Muscle of leg (tissue), 11 donors: ENCODE results near the gene SUN2. TPM values are rescaled to one million over a fixed set of nuclear protein-coding genes. Genes with fewer than 3 reads are reported as not detected.

ENCODE experiments used
- DNase-seq: peaks from one replicate; pipeline ENCODE4 v3.0.0; 2013
- H3K27ac ChIP-seq: one replicate; pipeline ENCODE4 v1.5.1; 2013; ENCODE audit warnings: mild to moderate bottlenecking, low read length, control low read depth
- H3K27me3 ChIP-seq: one replicate; pipeline ENCODE4 v1.6.1; 2013; ENCODE audit warnings: low read length; ENCODE audit not compliant: control insufficient read depth, insufficient read depth
- H3K36me3 ChIP-seq: one replicate; pipeline ENCODE4 v1.6.1; 2013; ENCODE audit warnings: low read length; ENCODE audit not compliant: control insufficient read depth, insufficient read depth
- H3K4me1 ChIP-seq: one replicate; pipeline ENCODE4 v1.6.1; 2013; ENCODE audit warnings: low read length; ENCODE audit not compliant: control insufficient read depth, insufficient read depth
- H3K4me3 ChIP-seq: one replicate; pipeline ENCODE4 v1.5.1; 2013; ENCODE audit warnings: low read length, control low read depth
- H3K9me3 ChIP-seq: replicated peaks from 2 replicates; pipeline ENCODE4 v1.6.1; 2013; ENCODE audit warnings: low read depth, low read length; ENCODE audit not compliant: control insufficient read depth
- WGBS: methylation state at CpG from one replicate; pipeline ENCODE4 v1.1.5; 2013; ENCODE audit warnings: missing lambda C conversion rate; ENCODE audit not compliant: insufficient coverage; 5-methylcytosine and 5-hydroxymethylcytosine counted together
- polyA plus RNA-seq, 8 donors: library from polyadenylated mRNA; unstranded; fragments of 120-200 nt; gene quantifications; one replicate each; pipeline versions ENCODE4 v1.2.1 to v1.2.3, GENCODE V29; 2013; ENCODE audit warnings: inconsistent platforms in 1 of 8, low replicate concordance in 1 of 8; ENCODE audit not compliant: insufficient read length in 8 of 8, insufficient read depth in 1 of 8
- total RNA-seq: library from RNA; stranded (reverse); fragments of 120-200 nt; gene quantifications from one replicate; pipeline ENCODE4 v1.2.4, GENCODE V29; 2013

SUN2 gene
- total and polyA plus RNA-seq, 9 donors, result 37.6 to 63.8 (median 56.1) TPM

DNA sequence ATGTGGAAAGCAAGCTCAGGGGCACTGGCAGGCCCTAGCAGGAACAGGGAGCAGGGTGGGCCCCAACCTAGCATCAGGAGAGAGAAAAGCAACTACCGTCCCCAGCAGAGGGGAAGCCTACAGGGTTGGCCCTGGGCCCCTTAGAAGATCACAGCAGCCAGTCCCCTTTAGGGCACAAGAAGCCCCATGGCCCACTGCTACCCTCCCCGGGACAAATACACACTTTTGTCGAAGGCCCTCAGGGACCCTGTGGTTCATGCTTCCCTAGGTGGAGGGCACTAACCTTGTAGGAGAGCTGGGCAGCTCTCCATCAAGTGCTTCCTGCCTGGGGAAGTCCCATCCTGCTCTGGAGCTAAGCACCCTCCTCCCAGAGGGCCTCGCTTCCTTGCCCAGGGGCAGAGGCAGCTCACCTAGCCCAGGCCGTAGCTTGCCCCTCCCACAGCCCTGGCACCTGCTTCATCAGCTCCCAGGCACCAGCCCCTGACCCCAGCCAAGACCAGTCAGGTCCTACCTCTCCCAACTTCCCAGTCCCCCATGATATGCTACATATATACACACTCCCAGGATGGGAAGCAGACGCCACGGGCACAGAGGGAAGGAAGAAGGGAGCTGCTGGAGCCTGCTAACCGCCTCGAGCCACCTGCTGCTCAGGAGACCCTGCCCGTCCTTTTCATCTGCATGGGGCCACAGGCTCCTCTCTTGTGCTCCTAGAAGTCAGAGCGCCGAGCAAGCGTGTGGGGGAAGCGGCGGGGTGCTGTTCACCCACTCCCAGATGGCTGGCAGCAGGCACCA is 20.1 kb downstream of the SUN2 start:
- WGBS, result 89% methylated on average over 14 of the region's 15 CpGs
- H3K27ac ChIP-seq, result no peak overlapping the region
- no peak for DNase-seq

DNA sequence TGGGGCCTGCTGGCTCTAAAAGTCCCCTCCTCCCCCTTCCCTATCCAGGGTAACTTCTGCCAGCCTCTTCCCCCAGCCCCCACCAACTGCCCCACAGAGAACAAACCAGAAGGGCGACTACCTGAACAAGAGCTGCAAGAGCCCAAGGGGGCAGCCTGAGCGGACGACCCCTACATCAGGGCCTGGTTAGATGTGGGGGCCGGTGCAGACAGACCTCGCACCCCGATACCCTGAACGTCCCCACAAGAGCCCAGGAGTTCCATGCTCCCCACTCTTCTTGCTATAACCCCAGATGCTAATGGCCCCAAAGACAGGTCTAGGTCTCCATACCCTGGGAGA is 20.7 kb downstream of the SUN2 start:
- peaks cover 87% of the 10 kb centered on the region for H3K36me3 ChIP-seq
- WGBS, result 100% methylated on average over 3 of the region's 7 CpGs
- no peak for DNase-seq
- no peaks in the 10 kb centered on the region for H3K27me3 ChIP-seq
- no peaks in the 10 kb centered on the region for H3K9me3 ChIP-seq
- peaks cover 25% of the 10 kb centered on the region for H3K4me1 ChIP-seq
- no peak overlapping the region for H3K4me3 ChIP-seq
- H3K27ac ChIP-seq, result no peak overlapping the region

More for the DNA sequence above, 20.1 kb downstream of the SUN2 start:
- Histone ChIP-seq H3K9me3 (no peaks in the 10 kb centered on the region), H3K36me3 (peaks cover 87% of the 10 kb centered on the region), H3K4me3 (no peak overlapping the region), H3K27me3 (no peaks in the 10 kb centered on the region), H3K4me1 (peaks cover 25% of the 10 kb centered on the region)

DNA sequence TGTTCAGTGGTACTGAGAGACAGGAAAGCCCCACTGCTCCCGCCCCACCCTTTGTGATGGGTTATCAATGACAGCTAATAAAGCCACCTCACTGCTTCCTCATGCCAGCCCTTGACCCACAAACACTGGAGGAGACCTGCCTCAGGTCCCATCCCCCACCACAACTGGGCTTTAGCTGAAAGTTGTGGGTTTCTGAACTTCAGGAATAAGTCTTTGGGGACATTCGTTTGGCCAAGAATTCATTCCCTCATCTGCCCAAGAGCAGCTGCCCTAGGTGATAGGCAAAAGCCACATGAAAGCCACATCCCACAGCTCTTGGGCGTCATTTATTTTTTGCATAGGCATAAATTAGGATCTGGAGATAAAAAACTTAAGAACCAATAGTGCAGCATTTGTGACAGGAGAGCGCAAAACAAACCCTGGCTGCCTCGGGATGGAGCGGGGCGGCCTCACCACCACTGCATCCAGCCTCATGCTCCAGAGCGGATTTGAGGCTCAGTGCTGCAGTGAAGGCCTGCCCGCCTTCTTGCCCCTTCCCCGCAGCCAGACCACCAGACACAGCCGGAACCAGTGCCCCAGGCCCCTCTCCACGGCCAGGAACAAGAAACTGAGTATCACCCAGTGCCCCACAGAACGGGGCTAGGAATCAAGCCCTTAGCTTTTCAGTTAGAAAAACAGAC is 21.2 kb downstream of the SUN2 start:
- Histone ChIP-seq H3K9me3 (no peaks in the 10 kb centered on the region), H3K27ac (peak overlapping the region; percentile 89), H3K36me3 (peaks cover 87% of the 10 kb centered on the region), H3K4me3 (no peak overlapping the region), H3K4me1 (peaks cover 25% of the 10 kb centered on the region), H3K27me3 (no peaks in the 10 kb centered on the region)
- WGBS, result 89% methylated on average over 8 of the region's 13 CpGs
- no peak for DNase-seq

DNA sequence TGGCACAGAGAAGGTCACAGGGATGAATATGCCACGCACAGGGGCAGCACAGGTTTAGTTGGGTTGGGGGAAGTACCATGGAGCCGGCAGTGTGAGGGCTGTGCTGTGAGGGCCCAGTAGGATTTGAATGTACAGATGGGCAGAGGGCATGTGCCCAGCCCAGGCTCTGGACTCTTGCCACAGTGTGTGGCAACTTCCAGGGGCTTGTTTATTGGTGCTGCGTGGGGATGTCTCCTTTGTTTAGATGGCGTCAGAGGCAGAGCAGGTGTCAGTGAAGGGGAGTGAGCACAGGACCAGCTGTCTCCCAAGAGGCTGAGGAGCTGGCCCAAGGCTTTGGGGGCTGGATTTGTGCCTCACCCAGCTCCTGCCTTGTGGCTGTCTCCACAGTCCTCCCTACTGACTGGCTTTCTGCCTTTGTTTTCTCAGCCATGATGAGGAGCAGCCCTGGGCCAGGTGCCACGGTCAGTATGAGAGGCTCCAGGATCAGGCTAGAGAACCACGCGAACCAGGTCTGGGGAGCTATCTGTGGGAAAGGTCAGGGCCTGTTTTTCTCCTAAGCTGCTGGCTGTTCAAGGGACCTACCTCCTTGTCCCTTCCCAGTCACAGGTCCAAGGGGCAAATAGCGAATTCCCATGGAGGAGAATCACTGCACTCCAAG is 21.9 kb downstream of the SUN2 start:
- no peaks in the 10 kb centered on the region for H3K27me3 ChIP-seq
- peaks cover 87% of the 10 kb centered on the region for H3K36me3 ChIP-seq
- H3K27ac ChIP-seq, result peak overlapping the region; percentile 89
- H3K9me3 ChIP-seq, result no peaks in the 10 kb centered on the region
- H3K4me3 ChIP-seq, result no peak overlapping the region
- peaks cover 25% of the 10 kb centered on the region for H3K4me1 ChIP-seq
- peak; percentile 80 for DNase-seq
- WGBS, result 50% methylated on average over 4 of the region's 8 CpGs

DNA sequence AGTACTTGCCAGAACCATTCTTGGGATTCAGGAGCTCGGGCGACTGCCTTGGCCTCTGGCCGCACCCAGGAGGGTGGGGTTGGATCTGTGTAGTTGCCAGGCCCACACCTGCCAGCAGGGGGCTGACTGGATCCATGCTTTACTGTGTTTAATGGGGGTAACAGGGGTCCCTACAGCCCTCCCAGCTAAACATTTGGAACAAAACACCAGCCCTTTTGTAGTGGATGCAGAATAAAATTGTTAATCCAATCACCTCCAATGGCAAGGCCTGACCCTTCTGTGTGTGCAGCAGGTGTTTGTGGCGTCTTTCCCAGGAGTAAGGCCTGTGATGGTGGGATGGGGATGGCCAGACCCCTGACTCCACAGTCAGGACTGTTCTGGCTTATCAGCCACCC is 22.5 kb downstream of the SUN2 start:
- DNase-seq, result peak; percentile 48
- Histone ChIP-seq H3K27me3 (no peaks in the 10 kb centered on the region), H3K36me3 (peaks cover 87% of the 10 kb centered on the region), H3K9me3 (no peaks in the 10 kb centered on the region), H3K27ac (peak overlapping the region; percentile 89), H3K4me3 (no peak overlapping the region), H3K4me1 (peaks cover 25% of the 10 kb centered on the region)
- WGBS, result no CpG with 5 or more reads among the region's 4 CpGs

DNA sequence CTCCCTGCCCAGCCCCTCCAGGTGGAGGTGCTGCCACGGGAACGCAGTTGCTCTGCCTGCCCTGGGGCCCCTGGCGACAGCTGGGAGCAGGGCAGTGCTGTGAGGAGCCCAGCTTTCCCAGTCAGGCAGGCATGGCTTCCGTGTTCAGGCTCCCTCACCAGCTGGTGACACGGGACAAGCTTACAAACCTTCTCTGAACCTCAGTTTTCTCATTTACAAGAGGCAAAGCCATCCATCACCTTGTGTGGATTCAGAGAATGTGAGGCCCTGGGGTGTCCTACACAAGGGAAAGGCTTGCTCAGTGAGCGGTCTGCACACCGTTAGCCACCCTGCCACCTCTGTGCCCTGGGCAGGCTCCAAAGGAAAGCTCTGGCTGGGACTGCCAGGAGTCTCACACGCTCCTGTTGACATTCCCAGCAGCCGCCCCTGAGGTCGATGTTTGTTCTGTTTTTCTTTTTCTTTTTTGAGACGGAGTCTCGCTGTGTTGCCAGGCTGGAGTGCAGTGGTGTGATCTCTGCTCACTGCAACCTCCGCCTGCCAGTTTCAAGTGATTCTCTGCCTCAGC is 23.5 kb downstream of the SUN2 start:
- Histone ChIP-seq H3K4me3 (no peak overlapping the region), H3K4me1 (peaks cover 25% of the 10 kb centered on the region), H3K36me3 (peaks cover 87% of the 10 kb centered on the region), H3K9me3 (no peaks in the 10 kb centered on the region), H3K27me3 (no peaks in the 10 kb centered on the region), H3K27ac (no peak overlapping the region)
- DNase-seq, result no peak
- 68% methylated on average over 7 of the region's 13 CpGs for WGBS

DNA sequence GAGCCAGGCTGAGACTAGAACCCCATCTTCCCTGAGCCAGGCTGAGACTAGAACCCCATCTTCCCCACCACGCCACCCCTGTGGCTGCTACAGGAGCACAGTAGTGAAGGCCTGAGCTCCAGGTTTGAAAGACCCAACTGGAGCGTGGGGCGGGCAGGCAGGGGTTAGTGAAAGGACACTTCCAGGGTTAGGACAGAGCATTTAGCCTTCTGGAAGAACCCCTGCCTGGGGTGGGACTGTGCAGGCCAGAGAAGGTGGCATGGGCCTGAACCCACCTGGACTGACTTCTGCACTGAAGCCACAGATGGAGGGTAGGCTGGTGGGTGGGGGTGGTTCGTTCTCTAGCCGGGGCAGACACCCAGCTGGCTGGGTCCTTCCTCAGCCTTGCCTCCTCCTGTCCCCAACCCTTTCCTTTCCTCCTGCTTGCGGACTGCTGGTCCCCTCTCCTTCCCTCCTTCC is 24.1 kb downstream of the SUN2 start:
- Histone ChIP-seq H3K27ac (no peak overlapping the region), H3K4me1 (peaks cover 25% of the 10 kb centered on the region), H3K9me3 (no peaks in the 10 kb centered on the region), H3K36me3 (peaks cover 87% of the 10 kb centered on the region), H3K27me3 (no peaks in the 10 kb centered on the region), H3K4me3 (no peak overlapping the region)
- 60% methylated on average over 4 of the region's 6 CpGs for WGBS
- DNase-seq, result no peak

DNA sequence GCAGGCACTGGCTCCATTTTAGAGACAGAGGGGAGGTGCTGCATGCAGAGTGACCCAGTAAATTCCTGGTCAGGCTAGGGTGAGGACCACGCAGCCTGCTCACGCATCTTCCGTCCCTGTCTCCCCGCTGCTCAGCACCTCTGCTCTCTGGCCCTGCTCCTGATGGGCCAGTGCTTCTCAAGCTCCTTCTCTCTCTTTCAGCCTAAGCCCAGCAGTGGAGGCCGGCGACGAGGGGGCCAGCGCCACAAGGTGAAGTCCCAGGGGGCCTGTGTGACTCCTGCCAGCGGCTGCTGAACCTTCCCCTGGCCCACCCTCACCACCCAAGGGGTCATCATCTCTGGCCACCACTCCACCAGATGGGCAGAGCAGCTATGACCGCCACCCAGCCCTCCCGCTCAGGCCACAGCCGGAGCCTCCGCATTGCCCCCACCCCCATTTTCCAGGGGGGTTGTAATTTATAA is 25.4 kb downstream of the SUN2 start:
- no peaks in the 10 kb centered on the region for H3K9me3 ChIP-seq
- H3K4me1 ChIP-seq, result peaks cover 25% of the 10 kb centered on the region
- no peaks in the 10 kb centered on the region for H3K27me3 ChIP-seq
- H3K27ac ChIP-seq, result no peak overlapping the region
- 89% methylated on average over 4 of the region's 13 CpGs for WGBS
- H3K4me3 ChIP-seq, result no peak overlapping the region
- DNase-seq, result no peak
- peaks cover 88% of the 10 kb centered on the region for H3K36me3 ChIP-seq

DNA sequence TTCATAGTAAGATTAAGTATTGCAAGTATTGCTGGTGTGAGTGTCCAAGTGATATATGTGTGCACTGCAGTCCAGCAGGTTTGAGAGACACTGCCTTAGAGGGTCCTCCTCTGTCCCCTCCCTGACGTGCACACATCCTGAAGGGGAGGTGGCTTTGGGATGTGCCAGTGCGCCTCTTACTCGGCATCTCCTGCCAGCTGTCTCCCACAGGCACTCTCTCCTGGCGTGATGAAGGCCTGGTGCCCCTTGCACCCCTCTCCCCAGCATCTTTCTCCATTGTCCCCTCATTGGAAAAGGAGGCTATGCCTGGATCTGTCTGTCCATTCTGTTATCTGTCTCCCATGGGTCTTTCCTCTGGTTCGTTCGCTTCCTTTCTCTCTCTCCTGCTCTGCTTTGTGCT is 25.9 kb downstream of the SUN2 start:
- WGBS, result 83% methylated on average over 3 of the region's 6 CpGs
- no peaks in the 10 kb centered on the region for H3K27me3 ChIP-seq
- H3K4me3 ChIP-seq, result no peak overlapping the region
- no peak for DNase-seq
- no peaks in the 10 kb centered on the region for H3K9me3 ChIP-seq
- peaks cover 89% of the 10 kb centered on the region for H3K36me3 ChIP-seq
- peaks cover 25% of the 10 kb centered on the region for H3K4me1 ChIP-seq
- H3K27ac ChIP-seq, result no peak overlapping the region
